ENCODE data around the gene IMMP1L.

Gene IMMP1L

GRCh38 chr11:31493235-31493634 lies 16.2 kb downstream of the IMMP1L start:
- TF ChIP-seq SPI1 (IDR thresholded peaks at IDR 0.05; ENCODE audit: borderline replicate concordance, low read depth) (no peak), REST (IDR thresholded peaks at IDR 0.05; ENCODE audit: insufficient replicate concordance, low read depth) (no peak), GABPA (IDR thresholded peaks at IDR 0.05; ENCODE audit: low read depth) (no peak), POLR2AphosphoS5 (IDR thresholded peaks at IDR 0.05; ENCODE audit: low read depth) (no peak), CTCF (IDR thresholded peaks at IDR 0.05; ENCODE audit: insufficient read depth, low read length) (no peak)

GRCh38 chr11:31492320-31492913 lies 17.0 kb downstream of the IMMP1L start:
- no peak for DNase-seq (ENCODE audit: low read depth in 1 of 2, low spot score in 1 of 2)
- Histone ChIP-seq H3K27me3 (ENCODE audit: insufficient read depth, poor library complexity, severe bottlenecking) (no peaks in the 10 kb centered on the region), H3K4me3 (replicated peaks; ENCODE audit: insufficient read depth, low read length) (no peak overlapping the region), H3K27ac (replicated peaks) (no peak overlapping the region)
- TF ChIP-seq CTCF (IDR thresholded peaks at IDR 0.05; ENCODE audit: insufficient read depth, low read length) (no peak), POLR2AphosphoS5 (IDR thresholded peaks at IDR 0.05; ENCODE audit: low read depth) (no peak), SPI1 (IDR thresholded peaks at IDR 0.05; ENCODE audit: borderline replicate concordance, low read depth) (no peak), GABPA (IDR thresholded peaks at IDR 0.05; ENCODE audit: low read depth) (no peak)

More at GRCh38 chr11:31493235-31493634, 16.2 kb downstream of the IMMP1L start:
- no peak overlapping the region for H3K4me3 ChIP-seq (replicated peaks; ENCODE audit: insufficient read depth, low read length)
- no peak overlapping the region for H3K27ac ChIP-seq (replicated peaks)
- no peak for DNase-seq (ENCODE audit: low read depth in 1 of 2, low spot score in 1 of 2)
- H3K27me3 ChIP-seq (ENCODE audit: insufficient read depth, poor library complexity, severe bottlenecking): no peaks in the 10 kb centered on the region

- TF ChIP-seq CTCF (IDR thresholded peaks at IDR 0.05; ENCODE audit: insufficient read depth, low read length) (peak; percentile 3), SPI1 (IDR thresholded peaks at IDR 0.05; ENCODE audit: borderline replicate concordance, low read depth) (no peak), POLR2AphosphoS5 (IDR thresholded peaks at IDR 0.05; ENCODE audit: low read depth) (no peak)
- no peak overlapping the region for H3K27ac ChIP-seq (replicated peaks)
- H3K4me3 ChIP-seq (replicated peaks; ENCODE audit: insufficient read depth, low read length): no peak overlapping the region
- DNase-seq (ENCODE audit: low read depth in 1 of 2, low spot score in 1 of 2): peak in 1 of 2 experiments; percentile 26
- H3K27me3 ChIP-seq (ENCODE audit: insufficient read depth, poor library complexity, severe bottlenecking): no peaks in the 10 kb centered on the region
These were observed 21.6 kb downstream of the IMMP1L start for GRCh38 chr11:31487848-31488247.

GRCh38 chr11:31484497-31484896 lies 24.9 kb downstream of the IMMP1L start:
- Histone ChIP-seq H3K4me3 (replicated peaks; ENCODE audit: insufficient read depth, low read length) (no peak overlapping the region), H3K27me3 (ENCODE audit: insufficient read depth, poor library complexity, severe bottlenecking) (no peaks in the 10 kb centered on the region), H3K27ac (replicated peaks) (no peak overlapping the region)
- no peak for DNase-seq (ENCODE audit: low read depth in 1 of 2, low spot score in 1 of 2)
- TF ChIP-seq SPI1 (IDR thresholded peaks at IDR 0.05; ENCODE audit: borderline replicate concordance, low read depth): no peak
- no peak for TF ChIP-seq REST (IDR thresholded peaks at IDR 0.05; ENCODE audit: insufficient replicate concordance, low read depth)
- TF ChIP-seq CTCF (IDR thresholded peaks at IDR 0.05; ENCODE audit: insufficient read depth, low read length): no peak
- no peak for TF ChIP-seq GABPA (IDR thresholded peaks at IDR 0.05; ENCODE audit: low read depth)
- TF ChIP-seq POLR2AphosphoS5 (IDR thresholded peaks at IDR 0.05; ENCODE audit: low read depth): no peak
